RKO (cell line): Measurements from ENCODE around the gene SAMD13.

Experiments
- DNase-seq: peaks from one replicate; pipeline ENCODE4 v3.0.0-alpha.2; 2016; ENCODE audit warnings: low spot score

The SAMD13 gene

GRCh38 chr1:84345220-84345619 is 43.7 kb downstream of the SAMD13 start:
- no peak for DNase-seq

GRCh38 chr1:84347271-84347931 is 45.9 kb downstream of the SAMD13 start:
- no peak for DNase-seq

- no peak for DNase-seq
These were observed 46.5 kb downstream of the SAMD13 start for GRCh38 chr1:84347932-84348555.

GRCh38 chr1:84348759-84349158 is 47.3 kb downstream of the SAMD13 start:
- no peak for DNase-seq

GRCh38 chr1:84350104-84350503 is 48.6 kb downstream of the SAMD13 start:
- no peak for DNase-seq

- no peak for DNase-seq
These were observed 49.0 kb downstream of the SAMD13 start for GRCh38 chr1:84350550-84350949.

- DNase-seq = no peak
These were observed 51.0 kb downstream of the SAMD13 start for GRCh38 chr1:84352298-84353106.

- DNase-seq = no peak
These were observed 52.2 kb downstream of the SAMD13 start for GRCh38 chr1:84353695-84354094.

GRCh38 chr1:84355556-84355955 is 54.0 kb downstream of the SAMD13 start:
- DNase-seq = no peak

- no peak for DNase-seq
These were observed 55.4 kb downstream of the SAMD13 start for GRCh38 chr1:84356881-84357280.

- DNase-seq = no peak
These were observed 57.2 kb downstream of the SAMD13 start for GRCh38 chr1:84358695-84359094.

GRCh38 chr1:84360316-84360715 is 58.8 kb downstream of the SAMD13 start:
- DNase-seq = no peak

GRCh38 chr1:84361796-84362195 is 60.3 kb downstream of the SAMD13 start:
- DNase-seq = no peak

GRCh38 chr1:84363019-84363418 is 61.5 kb downstream of the SAMD13 start:
- no peak for DNase-seq

- no peak for DNase-seq
These were observed 62.1 kb downstream of the SAMD13 start for GRCh38 chr1:84363622-84364021.

GRCh38 chr1:84365225-84366221 is 64.0 kb downstream of the SAMD13 start:
- peak; percentile 68 for DNase-seq

GRCh38 chr1:84366786-84367185 is 65.3 kb downstream of the SAMD13 start:
- DNase-seq = no peak

- no peak for DNase-seq
These were observed 65.7 kb downstream of the SAMD13 start for GRCh38 chr1:84367219-84367618.

GRCh38 chr1:84368441-84368840 is 66.9 kb downstream of the SAMD13 start:
- DNase-seq = no peak

GRCh38 chr1:84370266-84370665 is 68.8 kb downstream of the SAMD13 start:
- DNase-seq = no peak

GRCh38 chr1:84370831-84371394 is 69.4 kb downstream of the SAMD13 start:
- DNase-seq = peak; percentile 5
